ENCODE measurements around the gene HDAC8. TPM values are rescaled to one million over a fixed set of nuclear protein-coding genes. Genes with fewer than 3 reads are reported as not detected.

HDAC8 gene
- total RNA-seq, 1 experiment from 2014 or later, result 26.2 TPM

GRCh38 chrX:72576141-72576894, 3.7 kb upstream of the HDAC8 start:
- TF ChIP-seq, protein P1, sequence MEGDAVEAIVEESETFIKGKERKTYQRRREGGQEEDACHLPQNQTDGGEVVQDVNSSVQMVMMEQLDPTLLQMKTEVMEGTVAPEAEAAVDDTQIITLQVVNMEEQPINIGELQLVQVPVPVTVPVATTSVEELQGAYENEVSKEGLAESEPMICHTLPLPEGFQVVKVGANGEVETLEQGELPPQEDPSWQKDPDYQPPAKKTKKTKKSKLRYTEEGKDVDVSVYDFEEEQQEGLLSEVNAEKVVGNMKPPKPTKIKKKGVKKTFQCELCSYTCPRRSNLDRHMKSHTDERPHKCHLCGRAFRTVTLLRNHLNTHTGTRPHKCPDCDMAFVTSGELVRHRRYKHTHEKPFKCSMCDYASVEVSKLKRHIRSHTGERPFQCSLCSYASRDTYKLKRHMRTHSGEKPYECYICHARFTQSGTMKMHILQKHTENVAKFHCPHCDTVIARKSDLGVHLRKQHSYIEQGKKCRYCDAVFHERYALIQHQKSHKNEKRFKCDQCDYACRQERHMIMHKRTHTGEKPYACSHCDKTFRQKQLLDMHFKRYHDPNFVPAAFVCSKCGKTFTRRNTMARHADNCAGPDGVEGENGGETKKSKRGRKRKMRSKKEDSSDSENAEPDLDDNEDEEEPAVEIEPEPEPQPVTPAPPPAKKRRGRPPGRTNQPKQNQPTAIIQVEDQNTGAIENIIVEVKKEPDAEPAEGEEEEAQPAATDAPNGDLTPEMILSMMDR (IDR thresholded peaks at IDR 0.05; ENCODE audit: insufficient read depth in 1 of 2, low read depth in 1 of 2, low read length in 1 of 2, severe bottlenecking in 1 of 2, unreplicated experiment in 1 of 2), result no peak
- H3K9me3 ChIP-seq, result no peaks in the 10 kb centered on the region
- Mint-ChIP-seq H3K4me3 (ENCODE audit: unreplicated experiment) (no peak overlapping the region), H3K36me3 (ENCODE audit: insufficient read depth, unreplicated experiment) (no peaks in the 10 kb centered on the region), H3K27me3 (ENCODE audit: insufficient read depth, unreplicated experiment) (no peaks in the 10 kb centered on the region), H3K27ac (ENCODE audit: unreplicated experiment) (no peak overlapping the region), H3K9me3 (ENCODE audit: unreplicated experiment) (no peaks in the 10 kb centered on the region), H3K4me1 (ENCODE audit: low read depth, unreplicated experiment) (no peaks in the 10 kb centered on the region)
- no peaks in the 10 kb centered on the region for H3K36me3 ChIP-seq (ENCODE audit: control insufficient read depth, insufficient read depth, low read length)
- intact Hi-C loops (cut with micrococcal nuclease; ENCODE audit: unreplicated experiment), result no loop called here
- H3K4me1 ChIP-seq, result no peaks in the 10 kb centered on the region
- H3K27me3 ChIP-seq (replicated peaks; ENCODE audit: control insufficient read depth, insufficient read depth, low read length), result no peaks in the 10 kb centered on the region
- no peak overlapping the region for H3K4me3 ChIP-seq (ENCODE audit: low read depth, low read length)
- no peak for DNase-seq
- POLR2A ChIA-PET, result no interaction called here
- CTCF ChIA-PET, result no interaction called here
- no TSS peak for BruUV-seq (replicated peaks)

DNA sequence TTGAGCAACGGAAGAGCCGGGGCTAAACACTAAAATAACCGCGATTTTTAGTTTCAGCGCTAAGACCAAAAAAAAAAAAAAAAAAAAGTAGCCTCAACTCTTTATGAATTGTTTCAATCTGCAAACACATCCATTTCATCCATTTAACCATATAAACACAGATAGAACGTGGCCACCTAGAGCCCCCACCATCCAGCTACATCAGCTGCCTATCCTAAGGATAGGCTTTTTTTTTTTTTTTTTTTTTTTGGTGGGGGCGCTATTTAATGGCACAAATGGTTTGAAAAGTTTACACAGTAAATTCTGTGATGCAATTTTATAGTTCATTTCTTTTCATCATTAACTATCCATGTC, 492 bp upstream of the HDAC8 start:
- Mint-ChIP-seq H3K4me3 (ENCODE audit: unreplicated experiment) (peak overlapping the region; percentile 73), H3K4me1 (ENCODE audit: low read depth, unreplicated experiment) (no peaks in the 10 kb centered on the region), H3K27me3 (ENCODE audit: insufficient read depth, unreplicated experiment) (no peaks in the 10 kb centered on the region), H3K36me3 (ENCODE audit: insufficient read depth, unreplicated experiment) (no peaks in the 10 kb centered on the region), H3K27ac (ENCODE audit: unreplicated experiment) (peak overlapping the region; percentile 4), H3K9me3 (ENCODE audit: unreplicated experiment) (no peaks in the 10 kb centered on the region)
- no peaks in the 10 kb centered on the region for H3K36me3 ChIP-seq (ENCODE audit: control insufficient read depth, insufficient read depth, low read length)
- H3K9me3 ChIP-seq, result no peaks in the 10 kb centered on the region
- H3K27me3 ChIP-seq (replicated peaks; ENCODE audit: control insufficient read depth, insufficient read depth, low read length), result no peaks in the 10 kb centered on the region
- no TSS peak for BruUV-seq (replicated peaks)
- no peaks in the 10 kb centered on the region for H3K4me1 ChIP-seq
- DNase-seq, result no peak
- intact Hi-C loops (cut with micrococcal nuclease; ENCODE audit: unreplicated experiment), result no loop called here
- TF ChIP-seq, protein P1 (IDR thresholded peaks at IDR 0.05; ENCODE audit: insufficient read depth in 1 of 2, low read depth in 1 of 2, low read length in 1 of 2, severe bottlenecking in 1 of 2, unreplicated experiment in 1 of 2), result no peak
- peak overlapping the region; percentile 50 for H3K4me3 ChIP-seq (ENCODE audit: low read depth, low read length)
- CTCF ChIA-PET, result interaction anchor here (0.6 kb wide), 1 partner anchor 11 kb away, joined by 3 read pairs; no protein-coding TSS in a partner anchor
- POLR2A ChIA-PET, result interaction anchor here (0.7 kb wide), 1 partner anchor 1961 kb away, joined by 8 read pairs; no protein-coding TSS in a partner anchor

DNA sequence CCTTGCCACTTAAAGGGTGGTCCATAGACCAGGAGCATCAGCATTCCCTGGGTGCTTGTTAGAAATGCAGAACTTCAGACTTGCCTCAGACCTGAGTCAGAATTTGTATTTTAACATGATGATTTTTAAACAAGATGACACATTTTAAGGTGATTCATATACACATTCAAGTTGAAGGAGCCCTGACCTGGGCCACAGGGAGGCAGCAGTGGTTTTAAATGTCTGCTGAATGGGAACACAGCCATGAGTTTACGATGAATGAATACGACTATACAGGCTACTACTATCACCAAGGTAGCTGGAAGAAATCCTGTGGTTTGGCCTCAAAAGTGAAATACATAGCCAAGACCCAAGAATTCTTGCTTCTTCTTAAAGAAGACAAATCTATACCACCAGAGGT, 2.9 kb downstream of the HDAC8 start:
- H3K27me3 Mint-ChIP-seq (ENCODE audit: insufficient read depth, unreplicated experiment), result no peaks in the 10 kb centered on the region
- intact Hi-C loops (cut with micrococcal nuclease; ENCODE audit: unreplicated experiment), result no loop called here
- H3K27ac Mint-ChIP-seq (ENCODE audit: unreplicated experiment), result no peak overlapping the region
- Histone ChIP-seq H3K27me3 (replicated peaks; ENCODE audit: control insufficient read depth, insufficient read depth, low read length) (no peaks in the 10 kb centered on the region), H3K4me3 (ENCODE audit: low read depth, low read length) (no peak overlapping the region), H3K36me3 (ENCODE audit: control insufficient read depth, insufficient read depth, low read length) (no peaks in the 10 kb centered on the region), H3K4me1 (no peaks in the 10 kb centered on the region), H3K9me3 (no peaks in the 10 kb centered on the region)
- BruUV-seq (replicated peaks), result no TSS peak
- H3K4me3 Mint-ChIP-seq (ENCODE audit: unreplicated experiment), result no peak overlapping the region
- no peak for DNase-seq
- CTCF ChIA-PET, result no interaction called here
- no peaks in the 10 kb centered on the region for H3K36me3 Mint-ChIP-seq (ENCODE audit: insufficient read depth, unreplicated experiment)
- TF ChIP-seq, protein P1 (IDR thresholded peaks at IDR 0.05; ENCODE audit: insufficient read depth in 1 of 2, low read depth in 1 of 2, low read length in 1 of 2, severe bottlenecking in 1 of 2, unreplicated experiment in 1 of 2), result no peak
- H3K9me3 Mint-ChIP-seq (ENCODE audit: unreplicated experiment), result no peaks in the 10 kb centered on the region
- POLR2A ChIA-PET, result no interaction called here
- no peaks in the 10 kb centered on the region for H3K4me1 Mint-ChIP-seq (ENCODE audit: low read depth, unreplicated experiment)

Data from Caco-2 (cell line).